ENCODE results near the gene IWS1.
"Not testable (repeated sequence)": the region's sequence is repeated elsewhere in the genome, so short reads cannot be mapped to it uniquely, and the experiment has no call there.

IWS1 gene

GRCh38 chr2:127541809-127542208, 15.5 kb upstream of the IWS1 start:
- Histone ChIP-seq H3K9me3 (ENCODE audit: control insufficient read depth in 2 of 2, low read length in 2 of 2) (no peaks in the 10 kb centered on the region), H3K9ac (ENCODE audit: low read length in 2 of 2) (no peak overlapping the region), H3K4me1 (ENCODE audit: control insufficient read depth, insufficient read depth, low read length) (peaks cover 2% of the 10 kb centered on the region), H3K27ac (ENCODE audit: low read length) (no peak overlapping the region), H3K4me3 (ENCODE audit: low read length in 2 of 2) (no peak overlapping the region), H3K36me3 (ENCODE audit: control insufficient read depth in 2 of 2, insufficient read depth in 2 of 2, low read length in 2 of 2) (no peaks in the 10 kb centered on the region), H3K27me3 (ENCODE audit: control insufficient read depth in 1 of 2, insufficient read depth in 2 of 2, low read length in 2 of 2) (no peaks in the 10 kb centered on the region)

- Histone ChIP-seq H3K36me3 (ENCODE audit: control insufficient read depth in 2 of 2, insufficient read depth in 2 of 2, low read length in 2 of 2) (no peaks in the 10 kb centered on the region), H3K27ac (ENCODE audit: low read length) (no peak overlapping the region), H3K27me3 (ENCODE audit: control insufficient read depth in 1 of 2, insufficient read depth in 2 of 2, low read length in 2 of 2) (peaks cover 5 to 11% of the 10 kb centered on the region in 2 donors), H3K9me3 (ENCODE audit: control insufficient read depth in 2 of 2, low read length in 2 of 2) (no peaks in the 10 kb centered on the region), H3K4me3 (ENCODE audit: low read length in 2 of 2) (no peak overlapping the region), H3K4me1 (ENCODE audit: control insufficient read depth, insufficient read depth, low read length) (peaks cover 2% of the 10 kb centered on the region), H3K9ac (ENCODE audit: low read length in 2 of 2) (no peak overlapping the region)
Measured at GRCh38 chr2:127537644-127538043, 11.4 kb upstream of the IWS1 start.

- no peaks in the 10 kb centered on the region for H3K9me3 ChIP-seq (ENCODE audit: control insufficient read depth in 2 of 2, low read length in 2 of 2)
- H3K27ac ChIP-seq (ENCODE audit: low read length) = no peak overlapping the region
- H3K4me3 ChIP-seq (ENCODE audit: low read length in 2 of 2) = no peak overlapping the region
- H3K4me1 ChIP-seq (ENCODE audit: control insufficient read depth, insufficient read depth, low read length) = peaks cover 2% of the 10 kb centered on the region
- no peaks in the 10 kb centered on the region for H3K36me3 ChIP-seq (ENCODE audit: control insufficient read depth in 2 of 2, insufficient read depth in 2 of 2, low read length in 2 of 2)
- H3K27me3 ChIP-seq (ENCODE audit: control insufficient read depth in 1 of 2, insufficient read depth in 2 of 2, low read length in 2 of 2) = peaks cover 5 to 11% of the 10 kb centered on the region in 2 donors
- H3K9ac ChIP-seq (ENCODE audit: low read length in 2 of 2) = no peak overlapping the region
Measured at GRCh38 chr2:127536707-127537541, 10.6 kb upstream of the IWS1 start.

GRCh38 chr2:127535918-127536317, 9.6 kb upstream of the IWS1 start:
- Histone ChIP-seq H3K4me3 (ENCODE audit: low read length in 2 of 2) (peak overlapping the region in 1 of 2 donors; percentile 22), H3K4me1 (ENCODE audit: control insufficient read depth, insufficient read depth, low read length) (no peaks in the 10 kb centered on the region), H3K9ac (ENCODE audit: low read length in 2 of 2) (no peak overlapping the region), H3K27me3 (ENCODE audit: control insufficient read depth in 1 of 2, insufficient read depth in 2 of 2, low read length in 2 of 2) (peaks cover 5 to 11% of the 10 kb centered on the region in 2 donors), H3K36me3 (ENCODE audit: control insufficient read depth in 2 of 2, insufficient read depth in 2 of 2, low read length in 2 of 2) (no peaks in the 10 kb centered on the region), H3K9me3 (ENCODE audit: control insufficient read depth in 2 of 2, low read length in 2 of 2) (no peaks in the 10 kb centered on the region), H3K27ac (ENCODE audit: low read length) (no peak overlapping the region)

- Histone ChIP-seq H3K27me3 (ENCODE audit: control insufficient read depth in 1 of 2, insufficient read depth in 2 of 2, low read length in 2 of 2) (peaks cover 5 to 11% of the 10 kb centered on the region in 2 donors), H3K9ac (ENCODE audit: low read length in 2 of 2) (no peak within 1 kb of the TSS), H3K4me1 (ENCODE audit: control insufficient read depth, insufficient read depth, low read length) (no peaks in the 10 kb centered on the region), H3K27ac (ENCODE audit: low read length) (no peak within 1 kb of the TSS), H3K4me3 (ENCODE audit: low read length in 2 of 2) (peak within 1 kb of the TSS in 1 of 2 donors; percentile 22), H3K36me3 (ENCODE audit: control insufficient read depth in 2 of 2, insufficient read depth in 2 of 2, low read length in 2 of 2) (no peaks in the 10 kb centered on the region), H3K9me3 (ENCODE audit: control insufficient read depth in 2 of 2, low read length in 2 of 2) (no peaks in the 10 kb centered on the region)
Measured at GRCh38 chr2:127535422-127535901, 9.2 kb upstream of the IWS1 start, which contains the start of gene MYO7B. Gene MYO7B (plus strand): TSS chr2:127535683. CDS start chr2:127559723, 24,040 bp downstream.

- H3K4me3 ChIP-seq (ENCODE audit: low read length in 2 of 2) = no peak overlapping the region
- H3K27ac ChIP-seq (ENCODE audit: low read length) = no peak overlapping the region
- H3K36me3 ChIP-seq (ENCODE audit: control insufficient read depth in 2 of 2, insufficient read depth in 2 of 2, low read length in 2 of 2) = no peaks in the 10 kb centered on the region
- no peaks in the 10 kb centered on the region for H3K4me1 ChIP-seq (ENCODE audit: control insufficient read depth, insufficient read depth, low read length)
- peaks cover 5 to 11% of the 10 kb centered on the region in 2 donors for H3K27me3 ChIP-seq (ENCODE audit: control insufficient read depth in 1 of 2, insufficient read depth in 2 of 2, low read length in 2 of 2)
- H3K9me3 ChIP-seq (ENCODE audit: control insufficient read depth in 2 of 2, low read length in 2 of 2) = no peaks in the 10 kb centered on the region
- no peak overlapping the region for H3K9ac ChIP-seq (ENCODE audit: low read length in 2 of 2)
Measured at GRCh38 chr2:127532296-127532695, 6.0 kb upstream of the IWS1 start.

GRCh38 chr2:127531221-127531648, 4.9 kb upstream of the IWS1 start:
- Histone ChIP-seq H3K4me3 (ENCODE audit: low read length in 2 of 2) (no peak overlapping the region), H3K27ac (ENCODE audit: low read length) (no peak overlapping the region), H3K27me3 (ENCODE audit: control insufficient read depth in 1 of 2, insufficient read depth in 2 of 2, low read length in 2 of 2) (peaks cover 5 to 11% of the 10 kb centered on the region in 2 donors), H3K4me1 (ENCODE audit: control insufficient read depth, insufficient read depth, low read length) (peaks cover 3% of the 10 kb centered on the region), H3K36me3 (ENCODE audit: control insufficient read depth in 2 of 2, insufficient read depth in 2 of 2, low read length in 2 of 2) (no peaks in the 10 kb centered on the region), H3K9ac (ENCODE audit: low read length in 2 of 2) (no peak overlapping the region), H3K9me3 (ENCODE audit: control insufficient read depth in 2 of 2, low read length in 2 of 2) (no peaks in the 10 kb centered on the region)

- no peak overlapping the region for H3K27ac ChIP-seq (ENCODE audit: low read length)
- H3K4me3 ChIP-seq (ENCODE audit: low read length in 2 of 2) = no peak overlapping the region
- no peaks in the 10 kb centered on the region for H3K36me3 ChIP-seq (ENCODE audit: control insufficient read depth in 2 of 2, insufficient read depth in 2 of 2, low read length in 2 of 2)
- H3K27me3 ChIP-seq (ENCODE audit: control insufficient read depth in 1 of 2, insufficient read depth in 2 of 2, low read length in 2 of 2) = peaks cover 2 to 11% of the 10 kb centered on the region in 2 donors
- peaks cover 7% of the 10 kb centered on the region for H3K4me1 ChIP-seq (ENCODE audit: control insufficient read depth, insufficient read depth, low read length)
- no peak overlapping the region for H3K9ac ChIP-seq (ENCODE audit: low read length in 2 of 2)
- no peaks in the 10 kb centered on the region for H3K9me3 ChIP-seq (ENCODE audit: control insufficient read depth in 2 of 2, low read length in 2 of 2)
Measured at GRCh38 chr2:127530245-127531140, 4.2 kb upstream of the IWS1 start.

GRCh38 chr2:127529416-127529815, 3.1 kb upstream of the IWS1 start:
- not testable (repeated sequence) for H3K9me3 ChIP-seq (ENCODE audit: control insufficient read depth in 2 of 2, low read length in 2 of 2)

GRCh38 chr2:127528487-127528886, 2.2 kb upstream of the IWS1 start:
- peaks cover 0 to 2% of the 10 kb centered on the region in 2 donors for H3K36me3 ChIP-seq (ENCODE audit: control insufficient read depth in 2 of 2, insufficient read depth in 2 of 2, low read length in 2 of 2)
- no peak overlapping the region for H3K27ac ChIP-seq (ENCODE audit: low read length)
- H3K27me3 ChIP-seq (ENCODE audit: control insufficient read depth in 1 of 2, insufficient read depth in 2 of 2, low read length in 2 of 2) = peaks cover 0 to under 1% of the 10 kb centered on the region in 2 donors
- H3K4me3 ChIP-seq (ENCODE audit: low read length in 2 of 2) = no peak overlapping the region
- H3K9me3 ChIP-seq (ENCODE audit: control insufficient read depth in 2 of 2, low read length in 2 of 2) = no peaks in the 10 kb centered on the region
- H3K9ac ChIP-seq (ENCODE audit: low read length in 2 of 2) = no peak overlapping the region
- H3K4me1 ChIP-seq (ENCODE audit: control insufficient read depth, insufficient read depth, low read length) = peaks cover 17% of the 10 kb centered on the region

More at GRCh38 chr2:127529416-127529815, 3.1 kb upstream of the IWS1 start:
- H3K27me3 ChIP-seq (ENCODE audit: control insufficient read depth in 1 of 2, insufficient read depth in 2 of 2, low read length in 2 of 2); H3K9ac ChIP-seq (ENCODE audit: low read length in 2 of 2); H3K27ac ChIP-seq (ENCODE audit: low read length); H3K36me3 ChIP-seq (ENCODE audit: control insufficient read depth in 2 of 2, insufficient read depth in 2 of 2, low read length in 2 of 2); H3K4me3 ChIP-seq (ENCODE audit: low read length in 2 of 2): not testable (repeated sequence)
- peaks cover 17% of the 10 kb centered on the region for H3K4me1 ChIP-seq (ENCODE audit: control insufficient read depth, insufficient read depth, low read length)
